Ascending aorta (tissue), 2 donors: Measurements from ENCODE around the gene ECM2. TPM values are rescaled to one million over a fixed set of nuclear protein-coding genes. Genes with fewer than 3 reads are reported as not detected.

ENCODE experiments used
- DNase-seq, 2 donors: peaks; one replicate each; pipeline ENCODE4 v3.0.0-alpha.2; 2019; ENCODE audit warnings: low spot score in 2 of 2
- H3K27ac ChIP-seq, 2 donors: fragments of 200-600 bp; sonication (generic); one replicate each; pipeline ENCODE4 v1.5.1; 2016 to 2017; ENCODE audit warnings: mild to moderate bottlenecking in 1 of 2
- H3K27me3 ChIP-seq: fragments of 200-600 bp; sonication (generic); one replicate; pipeline ENCODE4 v1.5.1; 2017
- H3K36me3 ChIP-seq, 2 donors: fragments of 200-600 bp; sonication (generic); one replicate each; pipeline ENCODE4 v1.5.1; 2016
- H3K4me1 ChIP-seq, 2 donors: fragments of 200-600 bp; sonication (generic); one replicate each; pipeline ENCODE4 v1.5.1; 2016 to 2017; ENCODE audit warnings: mild to moderate bottlenecking in 1 of 2
- H3K4me3 ChIP-seq, 2 donors: fragments of 200-600 bp; sonication (generic); one replicate each; pipeline ENCODE4 v1.5.1; 2016 to 2017; ENCODE audit warnings: mild to moderate bottlenecking in 1 of 2
- H3K9me3 ChIP-seq, 2 donors: fragments of 200-600 bp; sonication (generic); one replicate each; pipeline ENCODE4 v1.5.1; 2016
- intact Hi-C: fragments of 100-400 bp; cut with DNase I; formaldehyde crosslinking; loops from one replicate; pipeline ENCODE4 v1.15.1; 2023
- total RNA-seq: library from RNA; depleted of rRNA; stranded (reverse); fragments of >200 nt; gene quantifications from one replicate; pipeline ENCODE4 v1.1.0, GENCODE V29; 2016
- TF ChIP-seq, protein P1 (sequence below), 3 experiments: fragments of 200-600 bp in 2 of 3; fragments of 450-650 bp in 1 of 3; sonication (generic) in 2 of 3; IDR thresholded peaks; one replicate each; pipeline ENCODE4 v1.5.1; 2016 to 2019; ENCODE audit warnings: antibody characterized with exemption in 3 of 3, mild to moderate bottlenecking in 1 of 3, moderate library complexity in 1 of 3

The ECM2 gene
- total RNA-seq, 1 donor from 2014 or later, result 20.1 TPM

DNA sequence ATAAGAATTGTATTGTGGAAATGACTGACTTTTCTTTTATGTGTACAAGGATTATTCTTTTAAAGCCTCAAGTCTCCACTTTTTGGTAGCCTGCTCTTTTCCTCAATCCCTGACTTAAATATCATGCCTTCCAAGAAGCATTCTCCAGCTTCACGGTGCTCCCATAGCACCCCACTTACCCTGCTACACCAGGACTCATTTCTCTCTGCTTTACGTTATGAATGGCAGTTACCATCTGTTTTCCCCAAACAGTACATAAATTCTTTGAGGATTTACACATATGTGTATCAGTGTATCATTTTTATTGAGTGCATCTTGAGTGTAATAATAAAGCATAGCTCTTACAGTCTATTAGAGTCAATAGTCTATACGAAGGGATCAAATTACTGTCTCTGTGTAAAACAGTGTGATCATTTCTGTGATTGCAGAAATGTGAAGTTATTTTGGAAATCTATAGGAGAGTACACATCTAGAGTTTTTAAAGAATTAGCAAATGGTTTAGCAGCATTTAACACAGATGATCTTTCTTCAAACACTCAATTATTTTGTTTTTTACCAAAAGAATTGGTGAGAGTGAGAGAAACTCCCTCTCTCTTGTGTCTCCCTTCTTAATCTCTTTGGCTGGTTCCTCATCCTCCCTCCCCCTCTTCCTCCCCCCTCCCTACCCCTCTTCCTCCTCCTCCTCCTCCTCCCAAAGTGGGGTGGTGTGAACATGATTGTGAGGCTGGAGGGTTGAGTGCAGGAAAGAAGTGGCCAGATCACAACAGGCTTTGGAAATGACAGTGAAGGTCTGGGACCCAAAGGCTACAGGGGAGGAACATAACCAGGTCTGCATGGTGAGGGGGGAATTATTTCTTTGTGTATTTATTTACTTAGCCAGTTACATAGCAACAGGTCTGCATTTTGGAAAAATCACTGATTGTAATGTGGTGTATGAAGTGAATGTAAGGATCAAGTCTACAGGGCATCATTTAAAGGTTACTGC lies 27.6 kb upstream of the ECM2 start:
- H3K4me1 ChIP-seq, result peaks cover 3 to 8% of the 10 kb centered on the region in 2 donors
- H3K27ac ChIP-seq, result peak overlapping the region in 1 of 2 donors; percentile 24
- H3K4me3 ChIP-seq, result no peak overlapping the region
- H3K36me3 ChIP-seq, result no peaks in the 10 kb centered on the region
- no peaks in the 10 kb centered on the region for H3K27me3 ChIP-seq
- DNase-seq, result no peak
- TF ChIP-seq, protein P1, sequence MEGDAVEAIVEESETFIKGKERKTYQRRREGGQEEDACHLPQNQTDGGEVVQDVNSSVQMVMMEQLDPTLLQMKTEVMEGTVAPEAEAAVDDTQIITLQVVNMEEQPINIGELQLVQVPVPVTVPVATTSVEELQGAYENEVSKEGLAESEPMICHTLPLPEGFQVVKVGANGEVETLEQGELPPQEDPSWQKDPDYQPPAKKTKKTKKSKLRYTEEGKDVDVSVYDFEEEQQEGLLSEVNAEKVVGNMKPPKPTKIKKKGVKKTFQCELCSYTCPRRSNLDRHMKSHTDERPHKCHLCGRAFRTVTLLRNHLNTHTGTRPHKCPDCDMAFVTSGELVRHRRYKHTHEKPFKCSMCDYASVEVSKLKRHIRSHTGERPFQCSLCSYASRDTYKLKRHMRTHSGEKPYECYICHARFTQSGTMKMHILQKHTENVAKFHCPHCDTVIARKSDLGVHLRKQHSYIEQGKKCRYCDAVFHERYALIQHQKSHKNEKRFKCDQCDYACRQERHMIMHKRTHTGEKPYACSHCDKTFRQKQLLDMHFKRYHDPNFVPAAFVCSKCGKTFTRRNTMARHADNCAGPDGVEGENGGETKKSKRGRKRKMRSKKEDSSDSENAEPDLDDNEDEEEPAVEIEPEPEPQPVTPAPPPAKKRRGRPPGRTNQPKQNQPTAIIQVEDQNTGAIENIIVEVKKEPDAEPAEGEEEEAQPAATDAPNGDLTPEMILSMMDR (IDR thresholded peaks at IDR 0.05), result no peak
- peaks cover 0 to 7% of the 10 kb centered on the region in 2 donors for H3K9me3 ChIP-seq
- intact Hi-C loops, result loop anchor here (5.0 kb wide), 1 partner anchor 34 kb away; no protein-coding TSS in a partner anchor

GRCh38 chr9:92562461-92562967 lies 26.7 kb upstream of the ECM2 start:
- peaks cover 3 to 8% of the 10 kb centered on the region in 2 donors for H3K4me1 ChIP-seq
- DNase-seq, result no peak
- intact Hi-C loops, result loop anchor here (5.0 kb wide), 1 partner anchor 35 kb away; no protein-coding TSS in a partner anchor
- H3K36me3 ChIP-seq, result no peaks in the 10 kb centered on the region
- H3K4me3 ChIP-seq, result no peak overlapping the region
- H3K27ac ChIP-seq, result no peak overlapping the region
- TF ChIP-seq, protein P1 (IDR thresholded peaks at IDR 0.05), result no peak
- H3K9me3 ChIP-seq, result peaks cover 0 to 7% of the 10 kb centered on the region in 2 donors
- no peaks in the 10 kb centered on the region for H3K27me3 ChIP-seq

DNA sequence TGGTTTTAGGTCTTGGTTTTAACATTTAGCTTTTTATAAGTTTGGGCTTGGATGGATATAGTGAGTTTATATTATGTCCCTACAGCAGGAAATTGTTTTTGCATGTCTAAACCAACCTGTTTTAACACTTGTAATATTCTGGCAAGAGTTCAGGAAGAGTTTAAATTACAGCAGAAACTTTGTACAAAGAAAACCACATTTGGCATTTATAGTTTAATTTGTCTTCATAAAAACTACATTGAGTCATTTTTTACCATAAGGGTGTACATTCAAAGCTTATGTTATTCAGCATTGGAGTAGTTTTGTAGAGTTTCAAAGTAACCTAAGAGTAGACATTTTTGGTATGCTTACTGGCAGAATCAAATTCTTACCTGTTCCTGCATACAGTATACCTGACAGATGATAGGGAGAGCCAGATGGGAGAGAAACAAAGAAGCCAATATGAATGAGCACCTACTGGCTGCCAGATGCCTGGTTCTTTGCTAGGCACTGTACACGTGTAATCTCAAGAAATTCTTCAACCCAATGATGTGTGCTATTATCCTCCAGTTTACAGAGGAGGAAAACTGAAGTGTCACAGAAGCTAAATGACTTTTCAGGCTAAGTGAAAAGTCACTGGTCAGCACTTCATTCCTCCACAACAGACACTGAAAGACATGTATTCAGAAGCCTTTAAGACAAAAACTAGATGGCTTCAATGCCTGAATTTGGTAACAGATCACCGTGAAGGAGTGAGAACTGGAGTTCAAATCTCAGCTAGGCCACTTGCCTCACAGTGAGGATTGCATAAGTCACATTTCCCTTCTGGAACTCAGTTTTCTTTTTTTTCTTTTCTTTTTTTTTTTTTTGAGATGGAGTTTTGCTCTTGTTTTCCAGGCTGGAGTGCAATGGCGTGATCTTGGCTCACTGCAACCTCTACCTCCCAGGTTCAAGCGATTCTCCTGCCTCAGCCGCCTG lies 25.9 kb upstream of the ECM2 start:
- peaks cover 0 to 7% of the 10 kb centered on the region in 2 donors for H3K9me3 ChIP-seq
- H3K27ac ChIP-seq, result no peak overlapping the region
- peaks cover 3 to 8% of the 10 kb centered on the region in 2 donors for H3K4me1 ChIP-seq
- no peaks in the 10 kb centered on the region for H3K27me3 ChIP-seq
- no peak overlapping the region for H3K4me3 ChIP-seq
- intact Hi-C loops, result loop anchor here (5.0 kb wide), 1 partner anchor 36 kb away; no protein-coding TSS in a partner anchor
- no peaks in the 10 kb centered on the region for H3K36me3 ChIP-seq
- DNase-seq, result no peak
- TF ChIP-seq, protein P1 (IDR thresholded peaks at IDR 0.05), result no peak

GRCh38 chr9:92558612-92559374 lies 23.0 kb upstream of the ECM2 start:
- DNase-seq, result no peak

More at GRCh38 chr9:92558612-92559374, 23.0 kb upstream of the ECM2 start:
- Histone ChIP-seq H3K4me1 (peaks cover 0 to 2% of the 10 kb centered on the region in 2 donors), H3K27ac (no peak overlapping the region), H3K4me3 (no peak overlapping the region), H3K9me3 (no peaks in the 10 kb centered on the region), H3K36me3 (no peaks in the 10 kb centered on the region), H3K27me3 (no peaks in the 10 kb centered on the region)
- intact Hi-C loops, result no loop called here
- TF ChIP-seq, protein P1 (IDR thresholded peaks at IDR 0.05), result no peak
